HG03025 (cell line): Measurements from ENCODE around the gene SLC31A1.
"Not testable (repeated sequence)": the region's sequence is repeated elsewhere in the genome, so short reads cannot be mapped to it uniquely, and the experiment has no call there.

Experiments used
- ATAC-seq: cut with Tn5 transposase; IDR thresholded peaks from one replicate; pipeline ENCODE4 v1.9.1; 2021; ENCODE audit warnings: mild to moderate bottlenecking, moderate library complexity; ENCODE audit not compliant: unreplicated experiment, low FRiP score

The SLC31A1 gene

DNA sequence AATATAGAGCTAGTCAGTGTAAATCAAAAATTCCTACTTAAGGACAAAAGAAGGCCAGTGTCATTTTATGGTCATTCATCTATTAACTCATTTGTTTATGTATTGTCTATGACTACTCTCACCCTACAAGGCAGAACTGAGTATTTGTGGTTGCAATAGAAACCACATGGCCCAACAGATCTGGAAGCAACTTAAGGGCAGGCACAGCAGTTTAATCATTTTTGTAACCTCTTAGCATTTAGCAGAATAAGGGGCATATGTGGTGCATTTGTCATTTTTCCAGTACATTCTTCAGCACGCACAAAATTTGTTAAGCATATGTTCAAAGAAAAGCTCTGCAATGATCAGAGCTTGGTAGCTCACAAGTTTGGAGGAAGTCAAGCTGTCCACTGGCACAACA is 1.4 kb upstream of the SLC31A1 start:
- no peak for ATAC-seq

DNA sequence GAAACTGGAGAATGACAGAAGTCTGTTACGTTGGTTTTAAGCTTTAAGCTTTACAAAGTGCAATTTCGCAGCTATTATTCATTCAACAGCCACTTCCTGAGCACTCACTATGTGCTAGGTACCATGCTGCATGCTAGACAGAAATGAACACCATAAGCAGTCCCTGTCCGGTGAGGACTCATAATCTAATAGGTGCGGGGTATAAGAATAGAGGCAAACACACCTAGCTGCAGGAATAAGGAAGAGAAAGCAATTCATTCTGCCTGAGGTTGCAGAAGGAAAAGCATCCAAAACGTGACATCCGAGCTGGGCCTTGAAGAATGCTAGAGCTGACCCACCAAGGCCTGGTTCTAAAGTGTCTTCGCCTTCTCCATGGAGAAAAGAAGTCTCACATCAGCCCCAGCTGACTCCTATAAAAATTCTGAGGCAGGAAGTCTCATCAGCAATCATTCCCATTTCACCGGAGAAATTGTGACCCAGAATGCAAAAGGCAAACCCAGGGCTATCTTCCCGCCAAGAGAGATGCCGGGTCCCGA is 809 bp upstream of the SLC31A1 start:
- ATAC-seq = no peak

DNA sequence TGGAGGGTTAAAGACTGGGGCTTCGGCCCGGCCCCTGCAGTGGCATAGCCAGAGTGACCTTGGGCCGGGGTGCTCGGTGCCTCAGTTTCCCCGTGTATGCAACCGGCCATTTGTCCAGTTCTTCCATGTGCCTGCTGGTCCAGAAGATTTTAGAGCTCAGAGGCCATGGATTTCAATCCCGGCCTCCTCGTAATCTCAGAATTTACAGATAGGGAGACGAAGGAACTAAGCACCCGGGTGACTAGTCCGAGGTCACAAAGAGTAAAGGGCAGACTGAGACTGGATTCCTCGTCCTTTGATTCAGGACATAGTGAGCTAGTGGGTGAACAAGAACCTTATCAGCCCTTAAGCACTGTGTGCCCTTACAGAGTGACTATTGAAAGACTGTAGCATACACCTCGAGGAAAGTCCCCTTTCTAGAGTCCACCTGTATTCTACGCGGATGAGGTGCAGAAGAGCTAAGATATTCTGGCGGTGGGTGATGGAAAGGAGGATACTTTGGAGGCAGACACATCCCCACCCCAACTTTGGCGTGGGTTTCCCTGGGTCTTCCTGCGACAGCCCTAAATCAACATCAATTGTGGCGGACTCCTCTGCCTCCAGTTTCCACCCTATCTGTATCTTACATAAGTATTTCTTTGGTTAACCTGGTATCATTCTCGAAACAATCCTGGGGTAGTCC is 597 bp downstream of the SLC31A1 start:
- no peak for ATAC-seq

DNA sequence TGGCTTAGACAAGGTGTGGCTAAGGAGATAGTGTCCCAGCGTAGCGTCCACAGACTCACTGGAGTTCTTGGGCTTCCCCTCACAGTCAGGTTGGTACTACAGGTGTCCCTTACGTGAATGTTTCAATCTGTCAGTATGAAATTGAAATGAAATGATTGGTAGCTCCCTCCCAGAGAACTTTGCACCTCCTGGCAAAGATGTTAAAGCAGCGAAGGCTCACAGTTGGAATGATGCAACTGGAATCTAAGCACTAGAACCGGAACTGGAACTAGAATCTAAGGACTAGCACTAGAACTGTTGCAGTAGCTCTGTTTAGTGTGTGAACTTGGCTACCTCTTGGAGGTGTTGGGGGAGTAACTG is 1.1 kb downstream of the SLC31A1 start:
- no peak for ATAC-seq

DNA sequence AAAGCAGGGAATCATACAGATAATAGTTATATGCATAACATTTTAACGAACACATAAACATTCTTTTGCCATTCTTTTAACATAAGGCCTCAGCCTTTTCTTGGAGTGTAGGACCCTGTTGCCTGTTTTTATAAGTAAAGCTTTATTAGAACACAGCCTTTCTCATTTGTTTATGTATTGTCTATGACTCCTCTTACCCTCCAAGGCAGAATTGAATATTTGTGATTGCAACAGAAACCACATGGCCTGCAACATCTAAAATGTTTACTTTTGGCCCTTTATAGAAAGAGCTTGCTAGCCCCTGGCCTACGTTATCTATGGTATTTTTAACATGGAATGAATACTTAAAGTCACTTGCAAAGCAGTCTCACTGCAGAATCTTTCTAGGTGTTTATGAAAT is 2.6 kb downstream of the SLC31A1 start:
- no peak for ATAC-seq

DNA sequence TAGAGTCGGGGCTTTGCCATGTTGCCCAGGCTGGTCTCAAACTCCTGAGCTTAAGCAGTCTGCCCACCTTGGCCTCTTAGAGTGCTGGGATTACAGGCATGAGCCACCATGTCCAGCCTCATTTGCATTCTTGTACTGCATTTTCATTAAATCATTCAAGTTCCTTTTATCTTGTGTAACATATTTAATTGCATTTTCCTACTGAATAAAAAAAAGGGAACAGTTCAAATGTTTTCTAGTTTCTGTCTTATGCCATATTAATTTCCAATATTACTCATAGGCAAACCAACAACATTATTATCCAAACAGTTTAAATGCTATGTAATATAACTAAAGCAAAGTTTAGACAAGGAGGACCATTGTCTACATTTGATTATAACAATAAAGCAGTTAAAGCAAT is 6.1 kb downstream of the SLC31A1 start:
- ATAC-seq = no peak

DNA sequence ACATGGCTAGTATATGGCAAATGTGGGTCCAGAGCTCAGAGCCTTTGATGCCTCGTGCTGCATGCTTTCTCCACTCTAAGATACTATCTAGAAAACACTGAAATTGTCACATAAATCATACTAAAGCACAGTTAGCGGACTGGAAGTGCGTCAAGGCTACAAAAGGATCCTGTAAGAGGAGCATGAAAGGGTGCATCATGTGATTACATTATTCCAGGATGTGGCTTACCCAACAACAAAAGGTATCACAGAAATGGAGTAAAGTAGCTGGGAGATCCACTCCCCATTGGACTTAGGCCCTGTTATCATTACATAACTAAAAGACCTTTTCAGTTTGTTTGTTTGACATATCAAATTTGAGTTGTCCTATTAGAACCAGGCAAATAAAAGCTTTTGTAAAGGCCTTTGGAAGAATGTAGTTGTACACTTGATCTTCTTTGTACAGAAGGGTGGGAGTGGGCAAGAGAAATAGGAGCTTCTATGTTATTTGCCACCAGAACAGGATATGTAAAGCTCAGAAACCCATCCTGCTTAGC is 6.9 kb downstream of the SLC31A1 start:
- no peak for ATAC-seq

DNA sequence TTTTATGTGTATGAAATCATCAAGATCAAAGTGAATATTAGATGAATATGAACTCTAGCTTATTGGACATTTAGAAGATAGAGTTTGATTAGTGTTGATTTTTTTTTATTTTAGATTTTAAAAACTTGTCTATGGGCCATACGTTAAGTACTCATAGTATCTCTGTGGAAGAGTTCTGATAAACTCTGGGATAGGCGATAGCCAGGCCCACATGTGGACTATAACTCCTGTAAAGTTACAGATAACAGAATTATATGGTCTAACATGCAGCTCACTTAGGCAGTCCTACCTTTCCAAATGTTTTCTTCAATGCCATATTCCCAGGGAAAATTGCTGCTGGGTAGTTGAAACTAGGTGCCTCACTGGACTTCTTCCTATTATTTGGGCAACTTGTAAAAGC is 10.4 kb downstream of the SLC31A1 start:
- no peak for ATAC-seq

DNA sequence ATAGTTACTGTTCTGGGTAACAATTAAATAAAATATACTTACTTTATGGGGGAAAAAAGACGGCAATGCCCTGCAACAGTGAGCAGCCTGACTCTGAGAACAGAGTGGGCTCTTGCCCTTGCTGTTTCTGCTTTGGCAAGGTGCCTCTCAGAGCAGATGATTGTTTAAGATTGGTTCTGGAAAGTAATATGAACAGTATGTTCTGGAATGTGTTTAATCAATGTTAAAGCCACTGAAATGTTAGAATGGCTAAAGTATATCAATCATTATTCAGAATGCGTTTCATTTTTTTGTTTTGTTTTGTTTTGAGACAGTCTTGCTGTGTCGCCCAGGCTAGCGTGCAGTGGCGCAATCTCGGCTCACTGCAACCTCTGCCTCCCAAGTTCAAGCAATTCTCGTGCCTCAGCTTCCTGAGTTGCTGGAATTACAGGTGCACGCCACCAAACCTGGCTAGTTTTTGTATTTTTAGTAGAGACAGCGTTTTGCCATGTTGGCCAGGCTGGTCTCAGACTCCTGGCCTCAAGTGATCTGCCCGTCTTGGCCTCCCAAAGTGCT is 14.4 kb downstream of the SLC31A1 start:
- ATAC-seq = not testable (repeated sequence)

DNA sequence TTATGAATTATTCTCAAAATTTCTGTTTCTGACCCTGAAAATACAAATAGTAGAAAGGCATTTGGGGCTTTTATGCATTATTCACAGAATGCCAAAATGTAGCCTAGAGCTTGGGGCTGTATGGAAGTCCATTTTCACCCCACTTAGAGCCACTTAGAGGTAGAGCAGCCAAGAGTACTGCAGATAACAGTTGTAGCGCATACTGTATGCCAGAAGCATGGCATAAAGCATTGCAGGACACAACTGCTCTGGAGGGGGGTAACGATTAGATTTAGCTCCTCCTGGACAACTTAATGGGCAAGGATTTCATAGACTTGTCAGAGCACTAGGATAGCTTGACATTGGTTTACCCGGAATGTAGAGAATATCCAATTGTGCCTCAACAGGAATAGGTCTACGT is 15.7 kb downstream of the SLC31A1 start:
- no peak for ATAC-seq

DNA sequence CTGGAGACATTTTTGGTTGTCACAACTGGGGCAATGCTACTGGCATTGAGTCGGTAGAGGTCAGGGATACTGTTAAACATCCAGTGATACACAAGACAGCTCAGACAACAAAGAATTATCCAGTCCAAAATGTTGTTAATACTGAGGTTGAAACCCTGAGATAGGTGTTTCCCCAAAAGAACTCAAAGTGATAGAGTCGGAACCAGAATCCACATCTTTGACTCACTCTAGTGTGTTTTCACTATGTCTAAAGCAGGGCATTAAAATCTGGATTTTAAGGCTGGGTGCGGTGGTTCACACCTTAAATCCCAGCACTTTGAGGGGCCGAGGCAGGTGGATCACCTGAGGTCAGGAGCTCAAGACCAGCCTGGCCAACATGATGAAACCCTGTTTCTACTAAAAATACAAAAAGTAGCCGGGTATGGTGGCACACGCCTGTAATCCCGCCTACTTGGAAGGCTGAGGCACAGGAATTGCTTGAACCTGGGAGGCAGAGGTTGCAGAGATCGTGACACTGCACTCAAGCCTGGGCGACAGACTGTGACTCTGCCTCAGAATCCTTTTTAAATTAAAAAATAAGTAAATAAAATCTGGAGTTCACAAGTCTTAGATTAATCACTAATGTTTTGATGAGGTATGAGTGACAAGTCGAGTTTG is 17.0 kb downstream of the SLC31A1 start:
- no peak for ATAC-seq

DNA sequence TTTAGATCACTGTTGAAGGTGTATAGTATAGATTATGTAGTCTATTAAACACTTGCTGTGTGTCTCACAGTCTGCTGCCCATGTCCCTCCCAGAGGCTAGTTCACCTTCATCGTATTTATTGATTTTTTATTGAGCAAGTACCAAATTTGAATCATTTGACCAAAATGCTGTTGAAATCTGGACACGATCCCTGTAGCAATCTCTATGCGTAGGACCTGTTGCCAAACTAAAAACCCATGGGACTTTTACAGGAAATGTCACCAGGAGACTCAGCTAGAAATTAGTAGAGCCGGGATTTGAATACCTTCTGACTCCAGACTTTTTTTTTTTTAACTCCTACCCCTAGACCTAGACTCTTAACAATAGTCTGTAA is 17.5 kb downstream of the SLC31A1 start:
- no peak for ATAC-seq

DNA sequence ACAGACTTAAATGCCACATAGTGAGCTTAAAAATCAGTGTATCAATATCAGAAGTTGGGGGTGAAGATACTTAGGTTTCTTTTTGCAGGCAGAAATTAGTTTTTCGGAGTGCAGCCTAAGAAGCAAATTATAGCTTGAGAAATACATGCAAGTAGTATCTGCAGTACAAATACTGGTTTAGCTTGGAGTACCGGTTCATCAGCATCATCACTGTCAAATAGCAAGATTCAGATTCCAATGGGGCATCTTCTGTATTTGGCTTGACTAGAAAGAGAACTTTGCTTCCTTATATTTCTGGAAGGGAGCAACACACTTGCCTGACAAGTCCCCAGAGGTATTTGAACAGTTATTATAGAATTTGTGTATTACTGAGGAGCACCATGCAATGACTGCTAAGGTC is 19.8 kb downstream of the SLC31A1 start:
- ATAC-seq = no peak

DNA sequence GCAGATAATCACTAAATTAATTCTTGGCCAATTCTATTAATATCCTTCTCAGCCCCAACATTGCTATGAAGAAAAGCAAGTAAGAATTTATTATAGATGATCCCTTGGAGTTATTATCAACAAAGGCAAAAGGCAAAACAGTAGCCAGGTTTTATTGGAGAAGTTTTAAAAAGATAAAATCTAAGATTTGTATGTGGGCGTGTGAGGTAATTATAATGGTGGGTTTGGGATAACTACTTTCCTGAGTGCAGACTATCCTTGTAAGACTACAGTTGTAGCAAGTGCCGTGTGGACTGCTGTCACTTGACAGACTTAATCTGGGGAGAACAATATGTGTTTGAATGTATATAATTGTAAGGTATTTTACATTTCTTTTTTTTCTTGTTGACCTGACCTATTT is 23.2 kb downstream of the SLC31A1 start:
- no peak for ATAC-seq

DNA sequence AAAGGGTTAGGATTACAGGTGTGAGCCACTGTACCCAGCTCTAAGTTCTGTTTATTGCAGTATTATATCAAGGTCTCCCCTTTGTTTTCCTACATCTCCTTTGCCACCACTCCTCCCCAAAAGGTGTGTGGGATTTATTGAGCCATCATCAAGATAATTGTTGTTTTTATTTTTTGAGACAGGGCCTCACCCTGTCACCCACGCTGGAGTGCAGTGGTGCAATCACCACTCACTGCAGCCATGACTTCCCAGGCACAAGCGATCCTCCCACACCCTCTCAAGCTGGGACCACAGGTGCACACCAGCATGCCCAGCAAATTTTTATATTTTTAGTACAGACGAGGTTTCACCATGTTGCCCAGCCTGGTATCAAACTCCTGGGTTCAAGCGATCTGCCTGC is 24.6 kb downstream of the SLC31A1 start:
- no peak for ATAC-seq

DNA sequence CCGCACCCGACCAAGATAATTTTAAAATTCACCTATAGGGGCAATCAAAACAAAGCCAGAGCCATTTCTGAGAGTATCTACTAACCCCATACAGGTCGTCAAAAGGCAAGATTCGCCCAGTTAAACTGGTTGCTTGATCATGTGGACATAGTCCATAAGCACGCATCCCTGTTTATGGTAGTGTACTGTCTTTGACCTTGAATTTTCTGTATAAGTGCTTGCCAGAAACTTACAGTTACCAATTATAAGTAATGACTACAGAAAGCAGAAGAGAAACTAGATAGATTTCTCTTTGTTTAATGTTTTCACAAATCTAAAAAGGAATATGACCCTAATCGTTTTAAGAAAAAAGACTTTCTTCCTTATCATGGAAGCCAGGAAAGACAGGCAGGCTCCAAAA is 25.6 kb downstream of the SLC31A1 start:
- no peak for ATAC-seq

DNA sequence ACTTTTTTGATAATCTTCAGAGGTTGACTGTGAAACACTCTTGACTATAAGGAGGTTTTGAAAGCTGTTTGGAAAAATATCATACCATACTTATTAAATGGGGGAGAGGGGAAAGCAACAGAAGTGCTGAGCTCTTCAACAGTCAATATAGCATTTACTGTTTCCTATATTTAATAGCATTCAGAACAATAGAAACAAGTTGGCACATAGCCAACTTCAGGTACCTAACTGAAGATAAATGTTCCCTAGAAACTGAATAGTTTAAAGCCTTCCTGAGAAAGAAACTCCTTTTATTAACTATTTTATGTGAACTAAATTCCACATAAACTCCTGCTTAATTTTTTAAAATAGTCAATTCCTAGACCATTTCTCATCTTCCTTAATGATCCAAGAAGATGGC is 26.3 kb downstream of the SLC31A1 start:
- ATAC-seq = no peak

DNA sequence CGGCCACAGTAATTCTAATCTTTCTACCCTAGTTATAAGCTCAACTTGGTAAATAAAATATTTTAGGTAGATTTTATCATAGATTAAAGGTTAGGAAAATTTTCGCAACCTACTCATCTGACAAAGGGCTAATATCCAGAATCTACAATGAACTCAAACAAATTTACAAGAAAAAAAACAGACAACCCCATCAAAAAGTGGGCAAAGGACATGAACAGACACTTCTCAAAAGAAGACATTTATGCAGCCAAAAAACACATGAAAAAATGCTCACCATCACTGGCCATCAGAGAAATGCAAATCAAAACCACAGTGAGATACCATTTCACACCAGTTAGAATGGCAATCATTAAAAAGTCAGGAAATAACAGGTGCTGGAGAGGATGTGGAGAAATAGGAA is 28.3 kb downstream of the SLC31A1 start:
- not testable (repeated sequence) for ATAC-seq

DNA sequence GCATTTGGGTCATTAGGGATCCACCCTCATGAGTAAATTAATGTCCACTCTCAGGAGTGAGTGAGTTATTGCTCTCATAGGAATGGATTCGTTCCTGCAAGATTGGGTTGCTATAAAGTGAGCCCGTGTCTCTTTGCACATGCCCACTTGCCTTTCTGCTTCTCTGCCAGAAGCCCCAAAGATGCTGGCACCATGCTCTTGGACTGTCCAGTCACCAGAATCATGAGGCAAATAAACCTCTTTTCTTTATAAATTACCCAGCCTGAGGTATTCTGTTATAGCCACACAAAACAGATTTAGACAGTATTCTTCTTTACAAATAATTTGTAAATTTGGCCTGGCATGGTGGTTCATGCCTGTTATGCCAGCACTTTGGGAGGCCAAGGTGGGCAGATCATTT is 29.5 kb downstream of the SLC31A1 start:
- no peak for ATAC-seq

DNA sequence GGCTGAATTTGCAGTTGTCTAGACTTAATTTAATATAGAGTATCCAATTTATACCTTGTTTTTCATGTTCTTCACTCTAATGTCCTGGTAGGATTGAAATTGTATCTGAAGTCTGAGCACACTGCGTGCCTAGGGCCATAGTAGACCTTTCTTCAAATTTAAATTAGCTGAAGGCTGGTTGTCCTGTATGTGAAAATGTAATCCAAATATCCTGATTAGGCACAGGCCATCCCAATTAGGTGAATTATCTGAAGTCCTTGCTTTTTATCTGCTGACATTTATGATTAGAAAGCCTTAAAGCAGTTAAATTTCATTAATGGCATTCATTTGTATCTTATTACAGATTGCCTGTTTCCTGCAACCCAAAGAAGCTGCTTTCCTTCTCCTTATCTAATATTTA is 33.6 kb downstream of the SLC31A1 start:
- ATAC-seq = no peak

DNA sequence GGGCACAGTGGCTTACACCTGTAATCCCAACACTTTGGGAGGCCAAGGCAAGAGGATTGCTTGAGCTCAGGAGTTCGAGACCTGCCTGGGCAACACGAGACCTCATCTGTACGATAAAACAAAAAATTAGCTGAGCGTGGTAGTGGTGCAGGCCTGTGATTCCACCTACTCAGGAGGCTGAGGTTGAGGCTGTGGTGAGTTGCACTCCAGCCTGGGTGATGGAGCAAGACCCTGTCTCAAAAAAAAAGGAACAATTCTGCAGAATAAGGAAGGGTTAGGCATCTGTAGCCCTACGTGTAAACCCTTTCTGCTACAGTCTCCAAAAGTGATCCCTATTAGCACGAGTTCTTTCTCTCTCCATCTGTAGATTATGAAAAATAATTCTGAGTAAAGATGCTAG is 34.1 kb downstream of the SLC31A1 start:
- ATAC-seq = no peak

DNA sequence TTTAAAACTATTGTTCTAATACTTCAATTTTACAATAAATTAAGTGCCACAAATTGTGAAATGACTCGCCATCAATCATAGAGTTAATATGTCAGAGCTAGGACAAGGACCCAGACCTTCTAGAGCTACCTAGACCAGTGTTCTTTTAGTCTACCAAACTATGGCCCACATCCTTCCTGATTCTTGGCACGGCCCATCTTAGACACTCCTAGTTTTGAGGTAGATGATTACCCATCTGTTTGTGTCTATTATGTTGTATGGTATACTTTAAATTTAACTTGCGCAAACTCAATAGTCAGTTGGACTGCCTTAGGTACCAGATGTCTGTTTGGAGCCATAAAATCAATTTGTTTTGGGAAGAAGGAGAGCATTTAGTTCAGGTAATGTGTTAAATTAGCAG is 36.5 kb downstream of the SLC31A1 start:
- ATAC-seq = no peak
